MCF 10A (cell line): ENCODE data around the gene KLF15. TPM values are rescaled to one million over a fixed set of nuclear protein-coding genes. Genes with fewer than 3 reads are reported as not detected.

Experiments used
- BruUV-seq: library from RNA; stranded (reverse); fragments of 400-500 nt; replicated peaks from 2 replicates; lab custom pipeline; 2021; lab: Mats Ljungman, UMichigan
- CTCF ChIA-PET: fragments of 300-600 bp; sonication (Branson Sonifier 250); formaldehyde crosslinking; extraction: SDS; loops from one replicate; lab custom pipeline; 2021; ENCODE audit warnings: antibody characterized with exemption, inconsistent platforms; lab: Yijun Ruan, JAX
- POLR2A ChIA-PET: fragments of 300-600, 350-650 bp; sonication (Branson Sonifier 250); formaldehyde crosslinking; extraction: SDS; loops from one replicate; lab custom pipeline; 2020; ENCODE audit warnings: antibody characterized with exemption, inconsistent platforms; lab: Yijun Ruan, JAX
- DNase-seq: peaks from one replicate; pipeline ENCODE4 v3.0.0-alpha.2; 2018; ENCODE audit not compliant: unreplicated experiment
- H3K27ac Mint-ChIP-seq: one replicate; pipeline ENCODE4 v1.8.0; 2022; ENCODE audit warnings: mild to moderate bottlenecking, low read depth, mixed read lengths; ENCODE audit not compliant: unreplicated experiment
- H3K27me3 Mint-ChIP-seq: one replicate; pipeline ENCODE4 v1.8.0; 2022; ENCODE audit warnings: mixed read lengths; ENCODE audit not compliant: insufficient read depth, unreplicated experiment
- H3K36me3 Mint-ChIP-seq: one replicate; pipeline ENCODE4 v1.8.0; 2022; ENCODE audit warnings: mild to moderate bottlenecking, moderate library complexity, mixed read lengths; ENCODE audit not compliant: insufficient read depth, unreplicated experiment
- H3K4me1 Mint-ChIP-seq: one replicate; pipeline ENCODE4 v1.8.0; 2022; ENCODE audit warnings: mixed read lengths; ENCODE audit not compliant: insufficient read depth, unreplicated experiment
- H3K4me3 Mint-ChIP-seq: one replicate; pipeline ENCODE4 v1.8.0; 2022; ENCODE audit warnings: mild to moderate bottlenecking, moderate library complexity, mixed read lengths; ENCODE audit not compliant: unreplicated experiment
- H3K9me3 Mint-ChIP-seq: one replicate; pipeline ENCODE4 v1.8.0; 2022; ENCODE audit warnings: mixed read lengths; ENCODE audit not compliant: unreplicated experiment
- CTCF ChIP-seq: fragments of 200-600 bp; IDR thresholded peaks from one replicate; pipeline ENCODE4 v1.8.0; 2022; ENCODE audit warnings: antibody characterized with exemption, mild to moderate bottlenecking; ENCODE audit not compliant: unreplicated experiment
- intact Hi-C: fragments of 100-400 bp; cut with micrococcal nuclease; formaldehyde crosslinking; loops from 2 replicates; pipeline ENCODE4 v1.14.1; 2022
- total RNA-seq: library from RNA; stranded (reverse); gene quantifications from 2 replicates; pipeline ENCODE4 v1.2.3, GENCODE V29; 2022

The KLF15 gene
- total RNA-seq, 1 experiment from 2014 or later: 8.3 TPM

DNA sequence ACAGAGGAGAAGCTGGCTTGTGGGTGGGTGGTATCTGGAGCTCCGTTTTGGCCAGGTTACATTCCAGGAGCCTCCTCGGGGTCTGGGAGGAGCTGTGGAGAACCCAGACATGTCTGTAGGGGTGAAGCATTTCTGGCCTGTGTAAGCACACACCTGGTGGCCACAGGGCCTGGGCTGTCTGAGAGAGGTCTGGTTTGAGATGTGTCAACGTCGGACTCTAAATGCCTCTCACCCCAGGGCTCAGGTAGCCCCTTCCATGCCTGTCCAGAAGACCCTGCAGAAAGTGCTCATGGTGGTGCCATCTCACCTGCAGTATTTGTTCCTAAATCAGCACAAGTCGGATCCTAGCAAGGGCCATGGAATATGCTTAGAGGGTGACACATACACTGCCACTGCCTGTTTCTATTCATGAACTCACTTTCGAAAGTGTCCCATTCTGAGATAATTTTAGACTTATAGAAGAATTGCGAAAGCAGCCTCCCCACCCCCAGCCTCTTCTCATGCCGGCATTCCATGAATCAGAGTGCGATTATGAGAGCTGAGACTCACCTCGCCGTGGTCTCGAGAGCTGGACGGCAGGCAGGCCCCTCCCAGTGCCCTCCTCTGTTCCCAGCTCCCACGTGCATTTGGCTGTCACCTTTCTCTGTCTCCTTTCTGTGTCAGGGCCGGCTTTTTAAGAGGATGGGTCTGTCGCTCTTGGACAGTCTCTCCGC, 63.7 kb downstream of the KLF15 start:
- Mint-ChIP-seq H3K4me3 (no peak overlapping the region), H3K4me1 (no peaks in the 10 kb centered on the region), H3K27ac (no peak overlapping the region), H3K36me3 (no peaks in the 10 kb centered on the region), H3K27me3 (no peaks in the 10 kb centered on the region), H3K9me3 (no peaks in the 10 kb centered on the region)
- ChIA-PET POLR2A (no interaction called here), CTCF (interaction anchor here (0.6 kb wide), 1 partner anchor 9 kb away, joined by 3 read pairs; no protein-coding TSS in a partner anchor)
- no TSS peak for BruUV-seq
- no peak for TF ChIP-seq CTCF
- intact Hi-C loops: no loop called here
- peak; percentile 74 for DNase-seq

Other genes starting within 250 kb of the KLF15 start
- 1.5 and 1.9 TPM in 2 replicates for gene ALDH1L1, start 176.8 kb downstream of the KLF15 start, total RNA-seq
- gene CFAP100, start 37.5 kb upstream of the KLF15 start, total RNA-seq: not detected in 2 replicates
- 37.2 and 37.5 TPM in 2 replicates for gene ZXDC, start 118.5 kb upstream of the KLF15 start, total RNA-seq
- not detected in 2 replicates for gene UROC1, start 160.4 kb upstream of the KLF15 start, total RNA-seq
- not detected in 2 replicates for gene CHST13, start 166.7 kb upstream of the KLF15 start, total RNA-seq
- gene C3orf22, start 201.5 kb upstream of the KLF15 start, total RNA-seq: not detected in 2 replicates